Stimulated activated CD4-positive, alpha-beta T cell treated with anti-CD3 and anti-CD28 coated beads, Interleukin-15, amount 100 ng/mL, for 1 hour (primary cell): ENCODE measurements around the gene FZR1.

ENCODE experiments used
- DNase-seq, 2 donors: peaks; one replicate each; pipeline ENCODE4 v3.0.0-alpha.2; 2020; ENCODE audit warnings: low read depth in 1 of 2, low spot score in 1 of 2

FZR1 gene

GRCh38 chr19:3505598-3506383, at the start of gene FZR1:
Gene FZR1 (plus strand): TSS chr19:3506311. CDS start chr19:3522990, 16,679 bp downstream.
- DNase-seq: peak; percentile 100

GRCh38 chr19:3456925-3457527, 49.1 kb upstream of the FZR1 start:
- no peak for DNase-seq

GRCh38 chr19:3457528-3458228, 48.4 kb upstream of the FZR1 start:
- no peak for DNase-seq

- DNase-seq: no peak
Observed at GRCh38 chr19:3458229-3459088, 47.7 kb upstream of the FZR1 start.

GRCh38 chr19:3459089-3459881, 46.8 kb upstream of the FZR1 start:
- DNase-seq: no peak

- DNase-seq: no peak
Observed at GRCh38 chr19:3459965-3460582, 46.0 kb upstream of the FZR1 start.

GRCh38 chr19:3462991-3463713, 43.0 kb upstream of the FZR1 start:
- no peak for DNase-seq

- DNase-seq: no peak
Observed at GRCh38 chr19:3463714-3464586, 42.2 kb upstream of the FZR1 start.

- no peak for DNase-seq
Observed at GRCh38 chr19:3464587-3465235, 41.4 kb upstream of the FZR1 start.

GRCh38 chr19:3465552-3465951, 40.6 kb upstream of the FZR1 start:
- no peak for DNase-seq

- DNase-seq: no peak
Observed at GRCh38 chr19:3466635-3467034, 39.5 kb upstream of the FZR1 start.

- DNase-seq: no peak
Observed at GRCh38 chr19:3467437-3468198, 38.5 kb upstream of the FZR1 start.

- no peak for DNase-seq
Observed at GRCh38 chr19:3468211-3468610, 37.9 kb upstream of the FZR1 start.

- DNase-seq: no peak
Observed at GRCh38 chr19:3469638-3470499, 36.2 kb upstream of the FZR1 start.

- no peak for DNase-seq
Observed at GRCh38 chr19:3470500-3471128, 35.5 kb upstream of the FZR1 start.
